Calu3 (cell line): ENCODE measurements around the gene NKX1-1. TPM values are rescaled to one million over a fixed set of nuclear protein-coding genes. Genes with fewer than 3 reads are reported as not detected.

Experiments
- BruUV-seq: library from RNA; stranded (reverse); fragments of 400-500 nt; replicated peaks from 2 replicates; lab custom pipeline; 2021; lab: Mats Ljungman, UMichigan
- CTCF ChIA-PET: fragments of 300-600 bp; sonication (Branson Sonifier 250); formaldehyde crosslinking; loops from one replicate; lab custom pipeline; 2022; ENCODE audit warnings: antibody characterized with exemption; lab: Charles Lee
- DNase-seq: peaks from one replicate; pipeline ENCODE4 v3.0.0; 2022
- H3K27ac Mint-ChIP-seq: one replicate; pipeline ENCODE4 v1.8.0; 2022; ENCODE audit warnings: mixed read lengths; ENCODE audit not compliant: unreplicated experiment
- H3K27me3 Mint-ChIP-seq: one replicate; pipeline ENCODE4 v1.8.0; 2022; ENCODE audit warnings: mixed read lengths; ENCODE audit not compliant: unreplicated experiment
- H3K36me3 Mint-ChIP-seq: one replicate; pipeline ENCODE4 v1.8.0; 2022; ENCODE audit warnings: mild to moderate bottlenecking, moderate library complexity, mixed read lengths; ENCODE audit not compliant: insufficient read depth, unreplicated experiment
- H3K4me1 Mint-ChIP-seq: one replicate; pipeline ENCODE4 v1.8.0; 2022; ENCODE audit warnings: mild to moderate bottlenecking, low read depth, mixed read lengths; ENCODE audit not compliant: unreplicated experiment
- H3K4me3 Mint-ChIP-seq: one replicate; pipeline ENCODE4 v1.8.0; 2022; ENCODE audit warnings: mild to moderate bottlenecking, low read depth, moderate library complexity, mixed read lengths; ENCODE audit not compliant: unreplicated experiment
- H3K9me3 Mint-ChIP-seq: one replicate; pipeline ENCODE4 v1.8.0; 2022; ENCODE audit warnings: low read depth, mixed read lengths; ENCODE audit not compliant: unreplicated experiment
- CTCF ChIP-seq: fragments of 200-600 bp; IDR thresholded peaks from one replicate; pipeline ENCODE4 v1.8.0; 2022; ENCODE audit warnings: antibody characterized with exemption; ENCODE audit not compliant: unreplicated experiment
- intact Hi-C: fragments of 100-400 bp; cut with micrococcal nuclease; formaldehyde crosslinking; loops from one replicate; pipeline ENCODE4 v1.10.0; 2022; ENCODE audit not compliant: unreplicated experiment
- total RNA-seq: library from RNA; stranded (reverse); gene quantifications from 2 replicates; pipeline ENCODE4 v1.2.3, GENCODE V29; 2022

Gene NKX1-1
- total RNA-seq, 1 experiment from 2014 or later: not detected

DNA sequence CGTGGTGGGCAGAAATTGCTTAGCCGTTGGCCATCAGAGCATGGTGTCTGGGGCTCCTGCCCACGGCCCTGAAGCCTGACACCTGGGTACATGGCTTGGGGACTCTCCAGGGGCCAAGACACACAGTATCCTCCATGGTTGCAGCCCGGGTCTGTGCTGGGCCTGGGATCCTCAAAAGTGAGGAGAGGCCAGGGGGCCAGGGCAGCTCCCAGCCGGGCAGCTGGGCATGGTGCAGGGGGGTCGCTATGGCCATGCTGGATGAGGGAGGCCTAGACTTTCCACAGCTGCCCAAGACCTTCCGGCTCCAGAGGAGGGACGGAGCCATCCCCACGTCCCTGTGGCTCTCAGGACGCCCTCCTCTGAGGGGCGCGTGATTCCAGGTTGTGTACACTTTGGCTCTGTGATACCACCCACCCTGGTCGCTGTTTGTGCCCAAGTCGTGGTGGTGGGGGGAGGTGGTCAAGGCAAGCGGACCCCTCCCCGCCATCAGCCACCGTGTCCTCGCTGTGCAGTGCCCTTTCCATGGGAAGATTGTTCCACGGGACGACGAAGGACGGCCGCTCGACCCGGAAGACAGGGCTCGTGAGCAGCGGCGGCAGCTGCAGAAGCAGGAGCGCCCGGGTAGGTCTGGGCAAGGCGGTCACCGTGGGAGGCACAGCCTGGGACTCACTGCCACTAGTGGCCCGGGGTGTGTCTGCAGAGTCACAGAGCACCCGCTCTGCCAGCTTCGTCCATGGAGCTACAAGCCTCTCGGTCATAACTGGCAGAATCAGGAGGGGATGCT, 25.7 kb downstream of the NKX1-1 start:
- Mint-ChIP-seq H3K4me3 (no peak overlapping the region), H3K27ac (no peak overlapping the region), H3K9me3 (no peaks in the 10 kb centered on the region), H3K36me3 (peaks cover 7% of the 10 kb centered on the region), H3K27me3 (no peaks in the 10 kb centered on the region), H3K4me1 (no peaks in the 10 kb centered on the region)
- no peak for DNase-seq
- no peak for TF ChIP-seq CTCF
- no TSS peak for BruUV-seq
- intact Hi-C loops: no loop called here
- CTCF ChIA-PET: no interaction called here

DNA sequence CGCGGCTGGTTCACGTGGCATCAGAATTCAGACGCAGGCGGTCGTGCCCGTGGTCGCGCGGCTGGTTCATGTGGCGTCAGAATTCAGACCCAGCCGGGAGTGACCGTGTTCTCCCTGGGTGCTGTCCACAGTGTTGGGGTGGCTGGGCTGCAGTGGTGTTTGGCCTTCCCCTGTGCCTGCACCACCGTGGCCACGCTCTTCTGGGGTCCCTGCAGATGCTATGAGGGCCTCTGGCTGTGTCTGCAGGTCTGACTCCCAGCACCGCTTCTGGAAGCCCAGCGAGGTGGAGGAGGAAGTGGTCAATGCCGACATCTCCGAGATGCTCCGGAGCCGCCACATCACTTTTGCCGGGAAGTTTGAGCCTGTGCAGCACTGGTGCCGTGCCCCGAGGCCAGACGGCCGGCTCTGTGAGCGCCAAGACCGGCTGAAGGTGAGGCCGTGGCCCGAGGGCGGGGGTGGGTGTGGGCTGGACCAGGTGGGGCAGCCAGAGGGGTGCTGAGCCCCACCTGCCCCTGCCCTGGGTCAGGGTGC, 26.4 kb downstream of the NKX1-1 start:
- CTCF ChIA-PET: no interaction called here
- H3K27ac Mint-ChIP-seq: no peak overlapping the region
- no peaks in the 10 kb centered on the region for H3K4me1 Mint-ChIP-seq
- H3K36me3 Mint-ChIP-seq: peaks cover 7% of the 10 kb centered on the region
- no peak overlapping the region for H3K4me3 Mint-ChIP-seq
- no TSS peak for BruUV-seq
- DNase-seq: no peak
- no peak for TF ChIP-seq CTCF
- H3K9me3 Mint-ChIP-seq: no peaks in the 10 kb centered on the region
- H3K27me3 Mint-ChIP-seq: no peaks in the 10 kb centered on the region
- intact Hi-C loops: no loop called here

- H3K4me1 Mint-ChIP-seq: no peaks in the 10 kb centered on the region
- no peak overlapping the region for H3K27ac Mint-ChIP-seq
- H3K9me3 Mint-ChIP-seq: no peaks in the 10 kb centered on the region
- intact Hi-C loops: no loop called here
- BruUV-seq: no TSS peak
- TF ChIP-seq CTCF: no peak
- CTCF ChIA-PET: no interaction called here
- H3K4me3 Mint-ChIP-seq: no peak overlapping the region
- no peaks in the 10 kb centered on the region for H3K27me3 Mint-ChIP-seq
- no peak for DNase-seq
- peaks cover 7% of the 10 kb centered on the region for H3K36me3 Mint-ChIP-seq
These were observed 26.9 kb downstream of the NKX1-1 start for GRCh38 chr4:1379351-1379781.

DNA sequence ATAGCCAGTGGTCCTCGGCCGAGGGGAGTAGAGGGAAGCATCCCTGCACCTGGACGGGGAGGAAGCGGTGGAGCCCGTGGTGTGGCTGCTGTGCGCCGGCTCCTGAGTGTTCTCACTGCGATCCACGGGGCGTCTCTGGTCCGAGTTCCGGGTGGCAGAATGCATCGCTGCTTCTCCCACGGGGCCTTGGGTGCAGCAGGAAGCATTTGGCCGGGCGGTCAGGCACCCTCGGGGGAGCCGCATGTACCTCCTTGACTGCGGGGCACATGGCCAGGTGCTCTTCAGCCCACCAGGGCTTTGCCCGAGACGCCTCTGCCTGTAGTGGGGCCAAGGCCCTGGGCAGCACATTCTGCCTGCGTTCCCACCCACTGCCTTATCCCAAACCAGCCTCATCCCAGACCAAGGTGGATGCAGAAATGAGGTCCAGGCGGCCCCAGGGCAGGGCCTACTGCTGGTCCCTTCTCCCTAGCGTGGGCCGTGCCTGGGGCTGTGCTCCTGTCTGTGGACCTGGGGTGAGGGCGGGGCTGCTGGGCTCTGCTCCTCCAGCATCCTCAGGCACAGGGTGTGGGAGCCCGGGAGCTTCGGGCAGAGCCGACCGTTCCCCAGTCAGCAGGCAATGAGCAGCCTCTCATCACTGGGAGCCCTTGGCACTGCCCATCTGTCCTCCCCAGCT, 27.5 kb downstream of the NKX1-1 start:
- no peaks in the 10 kb centered on the region for H3K27me3 Mint-ChIP-seq
- H3K27ac Mint-ChIP-seq: no peak overlapping the region
- peaks cover 7% of the 10 kb centered on the region for H3K36me3 Mint-ChIP-seq
- no peak for TF ChIP-seq CTCF
- intact Hi-C loops: no loop called here
- no peaks in the 10 kb centered on the region for H3K4me1 Mint-ChIP-seq
- no peak overlapping the region for H3K4me3 Mint-ChIP-seq
- BruUV-seq: no TSS peak
- CTCF ChIA-PET: no interaction called here
- H3K9me3 Mint-ChIP-seq: no peaks in the 10 kb centered on the region
- DNase-seq: no peak
